NCI-H2227 treated with DMSO at 0.1 percent for 48 hours (cell line): ENCODE measurements around the gene MCFD2.
"Not testable (repeated sequence)": the region's sequence is repeated elsewhere in the genome, so short reads cannot be mapped to it uniquely, and the experiment has no call there.

ENCODE experiments used
- DNase-seq: peaks from one replicate; lab custom pipeline; 2025; lab: John Stamatoyannopoulos, UW

The MCFD2 gene

DNA sequence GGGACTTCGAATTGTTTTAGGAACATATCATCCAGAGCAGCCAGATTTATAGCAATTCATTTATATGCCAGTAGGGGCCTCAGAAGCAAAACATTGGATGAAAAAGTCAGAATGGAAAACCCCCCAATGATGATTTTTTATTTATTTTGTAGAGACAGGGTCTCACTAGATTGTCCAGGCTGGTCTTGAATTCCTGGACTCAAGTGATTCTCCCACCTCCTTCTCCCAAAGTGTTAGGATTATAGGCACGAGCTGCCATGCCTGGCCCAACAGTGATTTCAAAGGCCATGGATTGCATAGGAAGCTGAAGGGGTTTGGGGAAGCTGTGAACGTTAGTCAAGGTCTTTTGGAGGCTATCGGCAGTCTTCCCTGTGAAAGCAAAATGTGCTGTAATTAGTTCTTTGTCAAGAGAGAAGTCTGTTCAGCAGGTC lies 21.9 kb upstream of the MCFD2 start:
- no peak for DNase-seq

DNA sequence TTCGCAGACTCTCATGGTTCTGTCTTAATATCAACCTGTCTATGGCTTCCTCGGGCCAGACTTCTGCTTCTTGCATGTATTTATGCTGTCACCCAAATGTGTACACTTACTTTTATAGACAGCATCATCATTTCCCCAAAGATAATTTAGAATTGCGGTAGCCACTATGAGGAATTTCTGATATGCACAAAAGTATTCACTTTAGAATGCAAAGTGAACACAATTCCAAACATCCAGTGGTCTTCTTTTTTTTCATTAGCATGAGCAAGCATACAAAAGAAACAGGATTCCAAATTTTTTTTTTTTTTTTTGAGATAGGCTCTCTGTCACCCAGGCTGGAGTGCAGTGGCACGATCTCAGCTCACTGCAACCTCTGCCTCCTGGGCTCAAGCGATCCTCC lies 21.0 kb upstream of the MCFD2 start:
- DNase-seq: no peak

DNA sequence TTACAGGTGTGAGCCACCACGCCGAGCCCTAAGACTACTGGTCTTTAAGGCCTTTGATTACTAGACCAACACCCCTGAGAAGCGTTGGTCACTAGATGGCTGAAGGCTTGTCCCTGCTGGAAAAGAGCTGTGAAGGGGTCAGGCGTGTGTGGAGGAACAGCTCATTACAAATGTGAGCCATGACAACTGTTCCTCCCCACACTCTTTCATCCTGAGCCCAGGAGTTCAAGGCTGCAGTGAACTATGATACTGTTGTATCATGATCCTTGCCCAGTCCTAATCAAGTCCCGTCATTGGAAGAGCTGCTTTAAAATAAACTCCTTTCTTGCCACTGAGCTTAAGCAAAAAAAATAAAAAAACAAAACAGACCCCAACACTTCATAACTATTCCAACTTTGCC lies 19.5 kb upstream of the MCFD2 start:
- no peak for DNase-seq

DNA sequence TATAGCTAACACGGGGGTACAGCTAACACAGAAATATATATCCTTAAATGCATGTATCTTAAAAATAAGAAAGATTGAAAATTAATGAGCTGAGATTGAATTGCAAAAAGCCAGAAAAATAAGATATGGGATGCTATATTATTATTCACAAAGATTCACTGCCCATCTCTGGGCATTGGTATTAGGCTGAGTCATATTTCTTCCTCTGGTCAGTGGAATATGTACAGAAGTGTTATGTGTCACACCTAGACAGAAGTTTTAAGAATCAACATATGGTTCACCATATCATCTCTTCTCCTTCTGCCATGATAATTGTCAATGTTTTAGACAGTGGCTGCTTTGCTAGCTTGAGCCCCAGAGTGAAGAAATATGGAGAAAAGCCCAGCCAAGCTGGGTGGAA lies 14.0 kb upstream of the MCFD2 start:
- no peak for DNase-seq

DNA sequence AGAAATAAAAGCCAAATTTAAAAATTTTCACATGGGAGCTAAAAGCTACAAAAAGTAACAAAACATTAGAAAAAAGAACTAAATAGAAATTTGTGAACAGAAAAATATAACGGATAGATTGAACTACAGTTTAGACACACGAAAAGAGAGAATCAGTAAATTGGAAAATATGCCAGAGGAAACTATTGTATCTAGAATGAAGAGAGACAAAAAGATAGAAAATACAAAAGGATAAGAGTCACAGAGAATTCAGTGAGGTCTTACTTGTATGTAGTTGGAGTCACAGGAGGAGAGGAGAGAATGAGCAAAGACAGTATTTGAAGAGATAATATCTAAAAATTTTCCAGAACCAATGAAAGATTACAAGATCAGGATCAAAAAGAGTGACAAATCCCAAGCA lies 11.3 kb upstream of the MCFD2 start:
- no peak for DNase-seq

DNA sequence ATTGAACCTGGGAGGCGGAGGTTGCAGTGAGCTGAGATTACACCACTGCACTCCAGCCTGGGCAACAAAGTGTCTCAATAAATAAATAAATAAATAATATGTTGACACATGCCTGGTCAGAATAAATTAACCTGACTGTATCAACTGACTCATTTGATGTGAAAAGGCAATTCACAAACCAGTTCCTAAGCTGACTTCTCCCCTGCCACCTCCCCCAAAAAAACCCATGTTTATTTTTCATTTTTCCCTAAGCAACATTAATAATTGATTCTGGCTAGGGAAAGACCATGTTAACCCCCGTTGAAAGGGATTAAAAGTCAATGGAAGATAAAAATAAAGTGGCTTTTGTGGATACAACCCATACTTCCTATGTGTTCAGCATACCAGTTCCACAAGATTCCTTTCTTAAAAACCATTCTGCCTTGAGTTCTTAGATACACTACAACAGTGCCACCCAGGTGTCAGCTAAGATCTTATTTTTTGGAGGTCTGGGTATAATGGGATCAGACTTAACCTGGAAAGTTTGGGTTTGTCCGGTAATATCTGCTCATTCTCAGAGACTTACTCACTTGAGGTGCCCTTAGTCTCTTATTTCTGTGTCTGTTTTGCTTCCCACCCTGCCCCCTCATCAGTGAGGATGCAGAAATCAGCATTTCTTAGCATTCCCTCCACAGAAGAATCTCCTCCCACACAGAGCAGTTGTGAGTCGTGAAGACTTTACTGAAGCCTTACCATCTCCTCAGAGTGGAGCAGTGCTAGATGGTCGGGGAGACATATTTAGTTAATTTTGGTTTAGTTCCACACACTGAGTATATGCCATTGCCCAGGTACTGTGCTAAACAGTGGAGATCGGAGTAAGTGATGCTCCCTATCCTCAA lies 10.1 kb upstream of the MCFD2 start:
- DNase-seq: no peak

DNA sequence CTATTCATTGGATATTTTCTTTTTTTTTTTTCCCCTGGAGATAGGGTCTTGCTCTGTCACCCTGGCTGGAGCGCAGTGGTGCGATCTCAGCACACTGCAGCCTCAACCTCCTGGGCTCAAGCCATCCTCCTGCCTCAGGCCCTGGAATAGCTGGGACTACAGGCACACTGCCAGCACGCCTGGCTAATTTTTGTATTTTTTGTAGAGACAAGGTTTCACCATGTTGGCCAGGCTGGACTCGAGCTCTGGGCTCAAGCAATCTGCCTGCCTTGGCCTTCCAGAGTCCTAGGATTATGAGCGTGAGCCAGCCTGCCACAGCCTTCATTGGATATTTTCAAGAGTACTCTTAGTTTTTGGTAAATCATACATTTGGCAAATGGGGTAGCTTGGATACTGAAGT lies 9.0 kb upstream of the MCFD2 start:
- no peak for DNase-seq

DNA sequence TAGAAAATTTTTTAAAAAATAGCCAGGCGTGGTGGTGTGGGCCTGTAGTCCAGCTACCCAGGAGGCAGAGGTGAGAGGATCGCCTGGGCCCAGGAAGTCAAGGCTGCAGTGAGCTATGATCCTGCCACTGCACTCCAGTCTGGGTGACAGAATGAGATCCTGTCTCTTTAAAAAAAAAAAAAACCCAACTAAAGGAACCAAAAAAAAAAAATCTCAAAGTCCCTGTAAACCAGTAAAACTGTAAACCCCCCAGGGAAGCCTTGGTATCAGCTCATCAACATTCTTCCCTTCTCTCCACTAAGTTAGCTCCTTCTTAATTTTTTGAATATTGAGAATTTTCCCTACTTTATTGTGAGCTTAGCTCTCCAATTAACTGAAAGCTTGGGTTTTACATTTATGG lies 8.4 kb upstream of the MCFD2 start:
- no peak for DNase-seq

DNA sequence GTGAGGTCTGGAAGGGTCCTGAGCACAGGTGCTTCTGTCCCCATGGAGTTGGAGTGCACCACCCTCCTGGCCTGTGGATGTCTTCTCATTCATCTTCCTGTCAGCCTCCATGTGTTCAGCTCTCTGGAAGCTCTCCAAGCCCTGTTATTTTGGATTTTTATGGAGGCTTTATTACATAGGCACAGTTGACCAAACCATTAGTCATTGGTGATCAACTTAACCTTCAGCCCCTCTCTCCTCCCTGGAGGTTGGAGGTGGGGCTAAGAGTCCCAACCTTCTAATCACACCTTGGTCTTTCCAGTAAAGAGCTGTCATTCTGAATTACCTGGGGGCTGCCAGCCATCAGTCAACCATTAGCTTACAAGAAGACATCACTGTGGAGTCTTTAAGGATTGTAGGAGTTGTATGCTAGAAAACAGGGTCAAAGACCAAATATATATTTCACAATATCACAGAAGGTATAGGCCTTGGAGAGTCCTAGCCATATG lies 7.5 kb upstream of the MCFD2 start:
- no peak for DNase-seq

DNA sequence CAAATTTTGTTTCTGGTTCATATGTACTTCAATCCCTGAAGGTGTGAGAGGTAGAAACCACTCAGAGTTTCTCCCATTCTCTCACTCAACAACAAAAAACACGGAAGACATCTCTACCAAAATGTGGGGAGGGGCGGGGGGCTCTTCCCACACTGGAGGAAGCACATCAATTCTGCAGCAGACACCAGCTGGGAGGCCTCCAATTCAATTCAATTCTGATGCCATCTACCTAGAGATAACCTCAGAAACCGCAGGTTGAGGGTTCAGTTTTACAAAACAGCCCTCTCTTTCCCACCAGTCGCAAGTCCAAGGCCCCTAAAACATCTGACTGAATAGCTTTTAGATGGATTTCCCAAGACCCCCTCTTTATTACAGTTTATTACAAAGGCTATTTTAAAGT lies 7.0 kb upstream of the MCFD2 start:
- DNase-seq: no peak

DNA sequence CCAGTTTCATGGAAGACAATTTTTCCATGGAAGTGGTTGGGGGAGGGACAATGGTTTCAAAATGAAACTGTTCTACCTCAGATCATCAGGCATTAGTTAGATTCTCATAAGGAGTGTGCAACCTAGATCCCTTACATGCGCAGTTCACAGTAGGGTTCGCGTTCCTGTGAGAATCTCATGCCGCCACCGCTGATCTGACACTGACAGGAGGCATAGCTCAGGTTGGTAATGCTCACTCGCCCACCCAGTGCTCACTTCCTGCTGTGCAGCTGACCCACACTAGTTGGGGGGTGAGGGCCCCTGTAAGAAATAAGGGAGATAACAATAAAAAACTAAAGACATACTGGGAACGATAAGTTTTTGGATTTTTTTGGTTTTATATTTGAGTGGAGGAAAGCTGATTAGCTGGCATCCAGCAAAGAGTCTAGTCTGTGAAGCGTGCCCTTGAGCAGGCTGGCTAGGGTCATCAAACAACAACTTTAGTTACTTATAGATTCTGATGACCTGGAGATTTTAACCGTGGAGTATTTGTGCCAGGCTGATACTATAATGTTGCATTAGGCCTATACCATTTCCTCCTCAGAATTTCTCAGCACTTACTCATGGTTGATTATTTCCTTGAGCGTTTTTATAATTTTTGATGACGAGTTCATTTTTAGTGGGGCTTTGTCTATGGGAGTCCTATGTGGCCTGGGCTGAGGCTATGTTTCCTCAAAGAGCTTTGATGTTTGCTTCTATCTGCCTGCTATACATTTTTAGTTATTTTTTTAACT lies 6.3 kb upstream of the MCFD2 start:
- no peak for DNase-seq

DNA sequence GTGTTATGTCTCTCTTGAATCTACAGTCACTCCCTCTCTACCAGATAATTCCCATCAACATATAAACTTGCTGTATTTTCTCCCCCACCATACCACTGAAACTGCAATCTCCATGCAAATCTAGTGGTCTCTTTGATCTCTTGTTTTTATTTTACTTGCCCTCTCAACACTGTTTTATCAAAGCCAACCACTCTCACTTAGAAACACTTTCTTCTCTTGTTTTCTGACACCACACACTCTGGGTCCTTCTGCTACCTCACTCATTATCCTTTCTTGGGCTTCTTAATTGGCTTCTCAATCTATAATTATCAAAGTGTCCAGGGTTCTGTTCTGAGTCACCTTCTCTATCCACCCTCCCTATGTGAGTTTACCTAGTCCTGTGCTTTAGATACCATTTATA lies 2.0 kb upstream of the MCFD2 start:
- DNase-seq: no peak

DNA sequence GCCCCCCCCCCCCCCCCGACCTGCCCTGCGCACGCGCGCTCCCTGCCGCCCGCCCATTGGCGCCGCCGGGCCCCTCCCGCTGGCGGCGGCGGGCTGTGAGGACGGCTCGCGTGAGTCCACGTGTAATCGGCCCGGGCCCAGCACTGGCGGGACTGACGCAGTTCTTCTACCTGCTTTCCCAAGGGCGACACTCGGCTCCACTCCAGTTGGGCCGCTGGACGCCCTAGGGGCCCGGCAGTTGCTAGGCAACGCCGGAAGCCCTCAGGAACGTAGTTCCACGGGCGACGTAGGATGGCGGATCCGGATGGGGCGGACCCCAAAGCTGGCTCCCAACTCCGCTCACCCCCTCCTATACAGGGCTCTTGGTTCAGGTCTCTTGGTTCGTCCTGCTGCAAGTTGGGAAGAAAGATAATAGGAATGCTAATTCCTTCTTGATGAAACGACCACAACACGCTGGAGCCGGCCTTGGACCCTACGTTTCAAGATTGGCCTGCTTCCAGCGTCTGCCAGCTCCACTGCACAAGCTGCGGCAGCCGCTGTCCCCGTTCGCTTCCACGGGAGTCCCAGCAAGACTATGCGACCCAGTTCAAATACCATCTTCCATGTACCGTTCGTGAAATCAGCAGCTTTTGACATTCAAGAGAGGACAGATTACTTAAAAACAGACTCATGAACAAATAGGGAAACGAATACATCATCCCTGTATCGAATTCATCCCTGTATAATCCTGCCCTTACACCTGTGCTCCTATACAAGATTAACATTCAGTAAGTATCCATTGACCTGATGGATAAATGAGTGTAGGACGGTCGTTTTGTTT lies 415 bp upstream of the MCFD2 start:
- DNase-seq: peak; percentile 94

DNA sequence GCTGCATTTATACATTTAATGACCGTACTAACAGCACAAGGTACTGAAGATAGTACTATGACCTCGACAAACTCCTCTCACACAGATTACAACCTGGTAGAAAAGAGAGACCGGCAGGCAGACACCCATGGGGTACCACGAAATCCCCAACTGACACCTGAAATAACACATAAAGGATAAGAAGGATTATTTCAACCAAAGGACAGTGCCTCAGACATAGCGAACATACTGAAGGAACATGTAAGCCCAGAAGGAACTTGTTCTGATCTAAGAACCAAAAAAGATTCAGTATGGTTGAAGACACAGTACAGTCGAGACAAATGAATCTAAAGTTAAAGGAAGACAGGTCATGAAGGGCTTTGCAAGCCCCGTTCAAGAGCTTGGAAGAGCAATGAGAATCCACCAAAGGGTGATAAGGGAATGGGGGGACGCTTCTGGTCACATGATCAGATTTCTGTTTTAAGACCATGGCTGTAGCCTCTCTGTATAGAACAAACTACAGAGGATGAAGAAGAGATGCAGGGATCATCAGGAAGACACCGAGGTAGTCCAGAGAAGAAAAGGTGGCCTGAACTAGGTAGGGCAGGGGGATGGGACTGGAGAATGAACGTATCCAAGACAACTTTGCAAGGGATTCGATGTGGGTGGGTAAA lies 902 bp downstream of the MCFD2 start:
- no peak for DNase-seq

DNA sequence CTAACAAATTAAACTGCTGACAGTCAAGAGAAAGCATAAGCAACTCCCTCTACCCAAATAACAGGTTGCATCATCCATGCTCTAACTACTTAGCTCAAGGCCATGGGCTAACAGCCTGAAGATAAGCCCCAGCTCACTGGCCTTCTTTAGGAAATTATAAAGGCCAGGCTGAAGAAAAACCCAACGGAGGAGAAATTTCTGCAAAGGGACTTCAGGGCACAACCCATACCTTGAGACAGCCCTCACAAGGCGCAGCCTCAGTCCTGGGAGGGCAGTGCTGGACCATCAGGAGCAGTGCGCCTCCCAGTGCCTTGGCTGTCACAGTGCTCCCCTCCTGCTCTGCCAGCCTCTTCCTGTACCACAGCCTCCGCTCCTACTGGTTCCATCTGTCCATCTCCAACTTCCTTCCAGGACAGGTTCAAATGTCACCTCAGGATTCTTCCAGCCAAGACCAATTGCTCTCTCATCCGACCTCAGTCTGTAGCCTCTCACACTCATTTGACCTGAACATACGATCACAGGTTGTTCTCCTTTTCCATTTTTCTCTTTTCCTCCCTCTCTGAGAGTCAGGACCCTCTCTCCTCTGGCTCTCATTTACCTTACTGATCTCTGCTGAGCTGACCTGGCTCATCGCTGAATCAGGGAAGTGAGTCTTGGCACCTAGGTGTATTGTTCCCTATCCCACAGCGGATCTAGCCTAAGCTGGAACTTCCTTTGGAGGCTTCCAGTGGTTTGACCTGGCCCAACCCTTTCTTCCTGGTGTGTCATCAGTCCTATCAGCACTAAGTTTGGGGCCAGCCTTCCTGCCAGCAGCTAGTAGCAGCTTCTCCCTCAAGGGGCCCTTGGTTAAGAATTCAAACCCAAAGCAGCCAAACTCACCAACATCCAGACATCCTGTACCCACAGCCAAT lies 1.9 kb downstream of the MCFD2 start:
- DNase-seq: no peak

DNA sequence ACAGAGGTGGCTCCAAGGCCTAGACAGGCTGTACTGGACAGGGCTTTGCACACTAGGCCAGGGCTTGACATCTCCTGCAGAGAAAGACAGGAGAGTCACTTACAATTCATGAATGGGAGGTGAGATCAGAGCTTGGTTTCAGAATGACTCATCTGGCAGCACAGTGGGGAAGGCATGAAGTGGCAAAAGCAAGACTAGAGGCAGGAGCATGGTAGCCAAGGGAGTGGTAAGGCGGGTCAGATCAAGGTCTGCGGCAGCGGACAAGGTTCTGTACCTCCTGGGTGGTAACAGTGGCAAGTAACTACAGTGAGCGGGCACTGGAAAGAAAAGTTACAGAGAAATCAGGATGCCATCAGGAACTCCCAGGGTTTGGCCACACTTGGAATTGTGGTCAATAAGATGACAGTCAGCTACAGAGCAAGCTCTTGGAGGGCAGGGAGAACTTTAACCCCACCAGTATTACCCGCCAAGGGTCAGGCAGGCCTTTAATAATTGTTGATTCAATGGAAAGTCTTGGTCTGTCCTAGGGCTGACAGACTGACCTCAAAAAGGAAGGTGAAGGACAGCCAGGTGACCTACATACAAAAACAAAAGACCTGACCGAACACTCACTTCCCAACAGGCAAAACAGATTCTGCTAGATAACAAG lies 5.7 kb downstream of the MCFD2 start:
- no peak for DNase-seq

DNA sequence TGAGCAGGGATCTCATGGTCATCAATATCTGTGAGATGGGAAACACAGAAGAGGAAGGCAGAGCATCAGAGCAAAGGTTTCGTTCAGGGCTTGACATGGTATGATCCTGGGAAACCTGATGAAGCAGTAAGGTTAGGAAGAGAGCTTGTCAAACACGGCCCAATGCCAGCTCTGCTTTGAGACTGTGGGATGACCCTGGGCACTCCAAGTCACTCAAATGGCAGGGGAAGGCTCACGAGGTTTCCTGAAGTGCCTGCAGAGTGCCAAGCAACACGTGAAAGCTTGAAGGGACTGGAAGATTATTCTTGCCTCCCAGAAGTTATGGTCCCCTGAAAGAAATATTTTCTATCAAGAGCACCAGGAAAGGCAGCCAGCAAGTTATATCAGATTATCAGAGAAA lies 6.5 kb downstream of the MCFD2 start:
- no peak for DNase-seq

DNA sequence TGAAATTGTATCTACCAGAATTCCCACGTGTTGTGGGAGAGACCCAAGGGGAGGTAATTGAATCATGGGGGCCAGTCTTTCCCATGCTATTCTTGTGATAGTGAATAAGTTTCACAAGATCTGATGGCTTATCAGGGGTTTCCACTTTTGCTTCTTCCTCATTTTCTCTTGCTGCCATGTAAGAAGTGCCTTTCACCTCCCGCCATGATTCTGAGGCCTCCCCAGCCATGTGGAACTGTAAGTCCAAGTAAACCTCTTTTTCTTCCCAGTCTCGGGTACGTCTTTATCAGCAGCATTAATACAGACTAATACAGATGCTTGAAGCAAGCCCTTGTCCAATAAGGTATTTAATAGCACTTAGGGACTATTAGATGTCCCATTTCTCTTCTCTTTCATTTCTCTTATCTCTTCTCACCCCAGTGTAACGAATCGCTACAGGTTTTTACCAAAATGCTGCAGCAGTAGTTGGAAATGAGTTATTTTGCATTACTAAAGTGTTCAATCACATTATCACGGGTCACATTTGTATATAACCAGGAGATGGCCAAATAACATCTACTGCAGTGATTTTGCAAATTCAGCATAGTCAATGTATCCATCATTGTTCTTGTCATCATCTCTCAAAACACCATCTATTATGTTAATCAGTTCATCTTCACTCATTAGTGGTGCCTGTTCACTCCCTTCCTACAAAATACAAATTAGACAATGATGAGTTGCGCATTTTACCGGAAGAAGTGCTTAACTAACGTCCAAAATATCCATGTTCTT lies 10.5 kb downstream of the MCFD2 start:
- not testable (repeated sequence) for DNase-seq

DNA sequence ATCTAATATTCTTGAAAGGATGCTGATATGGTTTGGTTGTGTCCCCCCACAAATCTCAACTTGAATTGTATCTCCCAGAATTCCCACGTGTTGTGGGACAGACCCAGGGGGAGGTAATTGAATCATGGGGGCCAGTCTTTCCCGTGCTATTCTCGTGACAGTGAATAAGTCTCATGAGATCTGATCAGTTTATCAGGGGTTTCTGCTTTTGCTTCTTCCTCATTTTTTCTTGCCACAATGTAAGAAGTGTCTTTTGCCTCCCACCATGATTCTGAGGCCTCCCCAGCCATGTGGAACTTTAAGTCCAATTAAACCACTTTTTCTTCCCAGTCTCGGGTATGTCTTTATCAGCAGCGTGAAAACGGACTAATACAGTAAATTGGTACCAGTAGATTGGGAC lies 12.6 kb downstream of the MCFD2 start:
- DNase-seq: not testable (repeated sequence)
